ENCODE measurements around the gene RNF217. TPM values are rescaled to one million over a fixed set of nuclear protein-coding genes. Genes with fewer than 3 reads are reported as not detected.
"Not testable (repeated sequence)": the region's sequence is repeated elsewhere in the genome, so short reads cannot be mapped to it uniquely, and the experiment has no call there.

RNF217 gene
- total RNA-seq, 1 donor from 2014 or later: 51.5 TPM

DNA sequence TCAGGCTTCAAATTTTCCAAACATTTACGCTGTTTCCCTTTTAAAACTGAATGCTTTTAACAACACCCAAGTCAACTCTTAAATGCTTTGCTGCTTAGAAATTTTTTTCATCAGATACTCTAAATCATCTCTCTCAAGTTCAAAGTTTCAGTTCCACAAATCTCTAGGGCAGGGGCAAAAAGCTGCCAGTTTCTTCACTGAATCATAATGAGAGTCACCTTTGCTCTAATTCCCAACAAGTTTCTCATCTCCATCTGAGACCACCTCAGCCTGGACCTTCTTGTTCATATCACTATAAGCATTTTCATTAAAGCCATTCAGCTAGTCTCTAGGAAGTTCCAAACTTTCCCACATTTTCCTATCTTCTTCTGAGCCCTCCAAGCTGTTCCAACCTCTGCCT is 69.1 kb downstream of the RNF217 start:
- Mint-ChIP-seq H3K4me3 (ENCODE audit: unreplicated experiment) (no peak overlapping the region), H3K27ac (ENCODE audit: unreplicated experiment) (peak overlapping the region; percentile 68), H3K4me1 (ENCODE audit: low read depth) (peaks cover 17% of the 10 kb centered on the region), H3K36me3 (ENCODE audit: low read depth) (peaks cover 6% of the 10 kb centered on the region), H3K27me3 (ENCODE audit: low read depth) (no peaks in the 10 kb centered on the region), H3K9me3 (ENCODE audit: low read depth) (peaks cover 11% of the 10 kb centered on the region)
- no peak for DNase-seq (ENCODE audit: low spot score)
- TF ChIP-seq, protein P1, sequence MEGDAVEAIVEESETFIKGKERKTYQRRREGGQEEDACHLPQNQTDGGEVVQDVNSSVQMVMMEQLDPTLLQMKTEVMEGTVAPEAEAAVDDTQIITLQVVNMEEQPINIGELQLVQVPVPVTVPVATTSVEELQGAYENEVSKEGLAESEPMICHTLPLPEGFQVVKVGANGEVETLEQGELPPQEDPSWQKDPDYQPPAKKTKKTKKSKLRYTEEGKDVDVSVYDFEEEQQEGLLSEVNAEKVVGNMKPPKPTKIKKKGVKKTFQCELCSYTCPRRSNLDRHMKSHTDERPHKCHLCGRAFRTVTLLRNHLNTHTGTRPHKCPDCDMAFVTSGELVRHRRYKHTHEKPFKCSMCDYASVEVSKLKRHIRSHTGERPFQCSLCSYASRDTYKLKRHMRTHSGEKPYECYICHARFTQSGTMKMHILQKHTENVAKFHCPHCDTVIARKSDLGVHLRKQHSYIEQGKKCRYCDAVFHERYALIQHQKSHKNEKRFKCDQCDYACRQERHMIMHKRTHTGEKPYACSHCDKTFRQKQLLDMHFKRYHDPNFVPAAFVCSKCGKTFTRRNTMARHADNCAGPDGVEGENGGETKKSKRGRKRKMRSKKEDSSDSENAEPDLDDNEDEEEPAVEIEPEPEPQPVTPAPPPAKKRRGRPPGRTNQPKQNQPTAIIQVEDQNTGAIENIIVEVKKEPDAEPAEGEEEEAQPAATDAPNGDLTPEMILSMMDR (IDR thresholded peaks at IDR 0.05): no peak

DNA sequence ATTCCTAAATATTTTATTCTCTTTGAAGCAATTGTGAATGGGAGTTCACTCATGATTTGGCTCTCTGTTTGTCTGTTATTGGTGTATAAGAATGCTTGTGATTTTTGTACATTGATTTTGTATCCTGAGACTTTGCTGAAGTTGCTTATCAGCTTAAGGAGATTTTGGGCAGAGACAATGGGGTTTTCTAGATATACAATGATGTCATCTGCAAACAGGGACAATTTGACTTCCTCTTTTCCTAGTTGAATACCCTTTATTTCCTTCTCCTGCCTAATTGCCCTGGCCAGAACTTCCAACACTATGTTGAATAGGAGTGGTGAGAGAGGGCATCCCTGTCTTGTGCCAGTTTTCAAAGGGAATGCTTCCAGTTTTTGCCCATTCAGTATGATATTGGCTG is 72.7 kb downstream of the RNF217 start:
- DNase-seq (ENCODE audit: low spot score); H3K4me3 Mint-ChIP-seq (ENCODE audit: unreplicated experiment); H3K27ac Mint-ChIP-seq (ENCODE audit: unreplicated experiment); H3K27me3 Mint-ChIP-seq (ENCODE audit: low read depth); H3K36me3 Mint-ChIP-seq (ENCODE audit: low read depth): not testable (repeated sequence)
- peaks cover 23% of the 10 kb centered on the region for H3K4me1 Mint-ChIP-seq (ENCODE audit: low read depth)
- peaks cover 10% of the 10 kb centered on the region for H3K9me3 Mint-ChIP-seq (ENCODE audit: low read depth)

DNA sequence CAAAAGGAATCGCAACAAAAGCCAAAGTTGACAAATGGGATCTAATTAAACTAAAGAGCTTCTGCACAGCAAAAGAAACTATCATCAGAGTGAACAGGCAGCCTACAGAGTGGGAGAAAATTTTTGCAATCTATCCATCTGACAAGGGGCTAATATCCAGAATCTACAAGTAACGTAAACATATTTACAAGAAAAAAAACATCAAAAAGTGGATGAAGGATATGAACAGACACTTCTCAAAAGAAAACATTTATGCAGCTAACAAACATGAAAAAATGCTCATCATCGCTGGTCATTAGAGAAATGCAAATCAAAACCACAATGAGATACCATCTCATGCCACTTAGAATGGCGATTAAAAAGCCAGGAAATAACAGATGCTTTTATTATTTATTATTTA is 74.2 kb downstream of the RNF217 start:
- not testable (repeated sequence) for DNase-seq (ENCODE audit: low spot score); H3K27me3 Mint-ChIP-seq (ENCODE audit: low read depth); H3K27ac Mint-ChIP-seq (ENCODE audit: unreplicated experiment); H3K4me3 Mint-ChIP-seq (ENCODE audit: unreplicated experiment); H3K36me3 Mint-ChIP-seq (ENCODE audit: low read depth)
- Mint-ChIP-seq H3K9me3 (ENCODE audit: low read depth) (peaks cover 10% of the 10 kb centered on the region), H3K4me1 (ENCODE audit: low read depth) (peaks cover 23% of the 10 kb centered on the region)

DNA sequence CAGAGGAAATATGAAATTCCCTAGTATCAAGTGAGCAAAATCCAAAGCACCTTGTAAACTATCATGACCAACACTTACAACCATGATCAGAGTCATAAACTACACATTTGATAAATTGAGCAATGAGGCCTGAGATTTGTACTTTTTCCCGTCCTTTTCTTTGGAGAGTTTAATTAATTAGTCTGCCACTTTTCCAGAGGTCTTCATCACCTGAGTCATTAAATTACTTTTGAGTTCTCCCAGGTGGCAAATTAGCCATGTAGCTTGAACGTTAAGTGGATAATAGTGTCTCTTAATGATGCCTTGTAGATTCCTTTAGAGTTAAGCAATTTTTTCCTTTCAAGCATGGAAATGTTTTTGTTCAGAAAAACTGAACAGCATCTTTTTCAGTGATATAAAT is 75.6 kb downstream of the RNF217 start:
- no peak for DNase-seq (ENCODE audit: low spot score)
- Mint-ChIP-seq H3K4me3 (ENCODE audit: unreplicated experiment) (no peak overlapping the region), H3K27ac (ENCODE audit: unreplicated experiment) (peak overlapping the region; percentile 28), H3K36me3 (ENCODE audit: low read depth) (peaks cover 6% of the 10 kb centered on the region), H3K4me1 (ENCODE audit: low read depth) (peaks cover 25% of the 10 kb centered on the region), H3K9me3 (ENCODE audit: low read depth) (peaks cover 7% of the 10 kb centered on the region), H3K27me3 (ENCODE audit: low read depth) (no peaks in the 10 kb centered on the region)
- TF ChIP-seq, protein P1 (IDR thresholded peaks at IDR 0.05): no peak

DNA sequence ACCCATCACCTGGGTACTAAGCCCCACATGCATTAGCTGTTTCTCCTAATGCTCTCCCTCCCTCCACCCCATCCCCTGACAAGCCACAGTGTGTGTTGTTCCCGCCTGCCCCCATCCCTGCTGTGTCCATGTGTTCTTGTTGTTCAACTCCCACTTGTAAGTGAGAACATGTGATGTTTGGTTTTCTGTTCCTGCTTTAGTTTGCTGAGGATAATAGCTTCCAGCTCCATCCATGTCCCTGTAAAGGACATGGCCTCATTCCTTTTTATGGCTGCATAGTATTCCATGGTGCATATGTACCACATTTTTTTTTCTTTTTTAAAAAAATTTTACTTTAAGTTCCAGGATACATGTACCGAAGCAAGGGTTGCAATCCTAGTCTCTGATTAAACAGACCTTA is 76.7 kb downstream of the RNF217 start:
- peaks cover 29% of the 10 kb centered on the region for H3K4me1 Mint-ChIP-seq (ENCODE audit: low read depth)
- H3K27ac Mint-ChIP-seq (ENCODE audit: unreplicated experiment): no peak overlapping the region
- H3K27me3 Mint-ChIP-seq (ENCODE audit: low read depth): no peaks in the 10 kb centered on the region
- peaks cover 7% of the 10 kb centered on the region for H3K9me3 Mint-ChIP-seq (ENCODE audit: low read depth)
- no peak for DNase-seq (ENCODE audit: low spot score)
- TF ChIP-seq, protein P1 (IDR thresholded peaks at IDR 0.05): no peak
- H3K36me3 Mint-ChIP-seq (ENCODE audit: low read depth): peaks cover 6% of the 10 kb centered on the region
- no peak overlapping the region for H3K4me3 Mint-ChIP-seq (ENCODE audit: unreplicated experiment)

DNA sequence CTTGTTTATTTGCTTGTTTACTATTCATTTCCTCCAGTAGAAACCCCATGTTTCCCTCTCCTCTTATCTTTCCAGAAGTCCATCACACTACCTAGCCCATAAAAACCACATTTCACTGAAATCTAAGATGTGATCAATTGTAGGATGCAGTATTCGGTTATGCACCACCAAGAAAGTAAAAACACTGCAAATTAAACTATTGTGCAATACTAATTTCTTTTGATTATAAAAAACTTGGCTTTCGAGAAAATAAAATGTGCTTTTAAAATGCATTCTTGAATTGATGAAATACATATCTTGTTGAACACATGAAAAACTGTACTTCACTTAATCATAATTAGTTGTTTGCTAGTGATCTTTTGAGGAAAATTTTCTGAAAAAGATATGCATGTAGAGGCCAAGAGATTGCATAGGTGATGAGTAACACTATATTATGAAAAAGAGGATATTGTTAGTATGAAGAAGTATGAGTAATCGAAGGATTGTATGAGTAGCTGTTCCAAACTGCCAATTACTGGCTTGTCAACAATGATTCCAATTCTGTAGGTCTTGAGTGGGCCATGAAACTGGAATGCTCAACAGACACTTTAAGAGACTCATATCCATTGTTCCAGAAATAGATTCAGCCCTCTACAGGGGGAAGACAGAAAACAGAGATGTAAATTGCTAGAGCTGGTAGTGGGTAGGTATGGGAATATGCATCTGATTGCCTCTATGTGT is 79.7 kb downstream of the RNF217 start:
- TF ChIP-seq, protein P1 (IDR thresholded peaks at IDR 0.05): no peak
- Mint-ChIP-seq H3K36me3 (ENCODE audit: low read depth) (peaks cover 13% of the 10 kb centered on the region), H3K4me3 (ENCODE audit: unreplicated experiment) (no peak overlapping the region), H3K9me3 (ENCODE audit: low read depth) (peaks cover 5% of the 10 kb centered on the region), H3K27ac (ENCODE audit: unreplicated experiment) (no peak overlapping the region), H3K27me3 (ENCODE audit: low read depth) (no peaks in the 10 kb centered on the region), H3K4me1 (ENCODE audit: low read depth) (peaks cover 36% of the 10 kb centered on the region)
- DNase-seq (ENCODE audit: low spot score): no peak

Measured in chondrocyte (in vitro differentiated cells).